ENCODE measurements around the gene STK11. TPM values are rescaled to one million over a fixed set of nuclear protein-coding genes. Genes with fewer than 3 reads are reported as not detected.

The STK11 gene
- total RNA-seq, 4 donors from 2014 or later: 52.5 to 91.2 (median 68.7) TPM

- Histone ChIP-seq H3K27me3 (no peaks in the 10 kb centered on the region), H3K4me1 (peaks cover 0 to 76% (median 51%) of the 10 kb centered on the region in 4 donors), H3K4me3 (peak overlapping the region; percentile 69 to 99 (median 92)), H3K36me3 (peaks cover 0 to 3% (median 0%) of the 10 kb centered on the region in 3 donors), H3K9me3 (no peaks in the 10 kb centered on the region), H3K27ac (peak overlapping the region; percentile 98 to 99 (median 99))
- 0 to 1% methylated on average over 22 of the region's 74 CpGs for WGBS, 2 donors
- TF ChIP-seq EP300 (IDR thresholded peaks at IDR 0.05) (no peak), CTCF (IDR thresholded peaks at IDR 0.05) (peak; percentile 93 to 100 (median 99)), POLR2A (IDR thresholded peaks at IDR 0.05) (no peak)
- no peak for DNase-seq (ENCODE audit: low spot score in 2 of 2)
Measured at GRCh38 chr19:1248786-1249297, 43.3 kb downstream of the STK11 start.

- Histone ChIP-seq H3K4me1 (peaks cover 0 to 76% (median 52%) of the 10 kb centered on the region in 4 donors), H3K9me3 (no peaks in the 10 kb centered on the region), H3K36me3 (peaks cover 0 to 5% (median 4%) of the 10 kb centered on the region in 3 donors), H3K4me3 (peak overlapping the region; percentile 91 to 99 (median 96)), H3K27ac (peak overlapping the region; percentile 98 to 100 (median 99)), H3K27me3 (no peaks in the 10 kb centered on the region)
- WGBS, 2 donors: 0% methylated on average over 69 of the region's 102 CpGs; no CpG with 5 or more reads in 1 of the 2 donors
- TF ChIP-seq CTCF (IDR thresholded peaks at IDR 0.05) (peak in 1 of 5 experiments; percentile 9), EP300 (IDR thresholded peaks at IDR 0.05) (peak in 1 of 2 donors; percentile 95), POLR2A (IDR thresholded peaks at IDR 0.05) (peak; percentile 89 to 91)
- peak; percentile 92 to 93 for DNase-seq (ENCODE audit: low spot score in 2 of 2)
Measured at GRCh38 chr19:1249298-1249989, 43.9 kb downstream of the STK11 start.

- Histone ChIP-seq H3K27ac (peak overlapping the region; percentile 94 to 100 (median 98)), H3K27me3 (no peaks in the 10 kb centered on the region), H3K4me1 (peaks cover 0 to 76% (median 53%) of the 10 kb centered on the region in 4 donors), H3K9me3 (no peaks in the 10 kb centered on the region), H3K36me3 (peaks cover 3 to 10% (median 10%) of the 10 kb centered on the region in 3 donors), H3K4me3 (peak overlapping the region; percentile 91 to 99 (median 96))
- no peak for DNase-seq (ENCODE audit: low spot score in 2 of 2)
- TF ChIP-seq POLR2A (IDR thresholded peaks at IDR 0.05): no peak
- TF ChIP-seq CTCF (IDR thresholded peaks at IDR 0.05): no peak
- no peak for TF ChIP-seq EP300 (IDR thresholded peaks at IDR 0.05)
- WGBS, 2 donors: 0% methylated on average over 8 of the region's 67 CpGs; no CpG with 5 or more reads in 1 of the 2 donors
Measured at GRCh38 chr19:1249990-1250436, 44.4 kb downstream of the STK11 start.

GRCh38 chr19:1250437-1251260 lies 45.1 kb downstream of the STK11 start:
- H3K9me3 ChIP-seq: no peaks in the 10 kb centered on the region
- TF ChIP-seq POLR2A (IDR thresholded peaks at IDR 0.05) (peak in 1 of 2 donors; percentile 19), CTCF (IDR thresholded peaks at IDR 0.05) (no peak)
- no peak for DNase-seq (ENCODE audit: low spot score in 2 of 2)
- peak overlapping the region; percentile 91 to 99 (median 96) for H3K4me3 ChIP-seq
- H3K36me3 ChIP-seq: peaks cover 7 to 16% (median 16%) of the 10 kb centered on the region in 3 donors
- WGBS, 2 donors: 0 to 1% methylated on average over 28 to 79 of the region's 90 CpGs
- no peaks in the 10 kb centered on the region for H3K27me3 ChIP-seq
- peaks cover 0 to 76% (median 53%) of the 10 kb centered on the region in 4 donors for H3K4me1 ChIP-seq
- peak overlapping the region; percentile 94 to 100 (median 98) for H3K27ac ChIP-seq
